RWPE2 (cell line): ENCODE results near the gene CCDC91.

ENCODE experiments used
- ATAC-seq: fragments of 200-7000 bp; cut with Tn5 transposase; 3 replicates; pipeline ENCODE4 v1.9.1; 2021; ENCODE audit warnings: low read depth
- DNase-seq: peaks from one replicate; pipeline ENCODE4 v3.0.0-alpha.2; 2020; ENCODE audit warnings: low spot score
- H3K27ac ChIP-seq: fragments of 450-650 bp; 2 replicates; pipeline ENCODE4 v1.5.1; 2017; ENCODE audit warnings: mild to moderate bottlenecking; ENCODE audit not compliant: poor library complexity, severe bottlenecking
- H3K27me3 ChIP-seq: fragments of 250-450 bp; sonication (Bioruptor Pico); 2 replicates; pipeline ENCODE4 v1.5.1; 2021; ENCODE audit warnings: mild to moderate bottlenecking, moderate library complexity; ENCODE audit not compliant: insufficient read depth, poor library complexity, severe bottlenecking
- H3K36me3 ChIP-seq: fragments of 250-450 bp; sonication (Bioruptor Pico); 2 replicates; pipeline ENCODE4 v1.5.1; 2020; ENCODE audit warnings: low read depth, mild to moderate bottlenecking, moderate library complexity
- H3K4me1 ChIP-seq: fragments of 250-450 bp; sonication (Bioruptor Pico); 2 replicates; pipeline ENCODE4 v1.5.1; 2021; ENCODE audit warnings: mild to moderate bottlenecking, moderate library complexity; ENCODE audit not compliant: insufficient read depth, poor library complexity, severe bottlenecking
- H3K4me3 ChIP-seq: fragments of 250-450 bp; sonication (Bioruptor Pico); 2 replicates; pipeline ENCODE4 v1.5.1; 2021; ENCODE audit warnings: mild to moderate bottlenecking, moderate library complexity; ENCODE audit not compliant: severe bottlenecking
- H3K9me3 ChIP-seq: fragments of 250-450 bp; sonication (Bioruptor Pico); 2 replicates; pipeline ENCODE4 v1.5.1; 2021; ENCODE audit warnings: mild to moderate bottlenecking, moderate library complexity; ENCODE audit not compliant: severe bottlenecking
- TF ChIP-seq, protein P1 (sequence below): fragments of 450-650 bp; IDR thresholded peaks from one replicate; pipeline ENCODE4 v1.5.1; 2017; ENCODE audit warnings: mild to moderate bottlenecking, moderate library complexity; ENCODE audit not compliant: poor library complexity, severe bottlenecking

CCDC91 gene

GRCh38 chr12:28209782-28210181 is 19.5 kb downstream of the CCDC91 start:
- no peak for ATAC-seq
- TF ChIP-seq, protein P1, sequence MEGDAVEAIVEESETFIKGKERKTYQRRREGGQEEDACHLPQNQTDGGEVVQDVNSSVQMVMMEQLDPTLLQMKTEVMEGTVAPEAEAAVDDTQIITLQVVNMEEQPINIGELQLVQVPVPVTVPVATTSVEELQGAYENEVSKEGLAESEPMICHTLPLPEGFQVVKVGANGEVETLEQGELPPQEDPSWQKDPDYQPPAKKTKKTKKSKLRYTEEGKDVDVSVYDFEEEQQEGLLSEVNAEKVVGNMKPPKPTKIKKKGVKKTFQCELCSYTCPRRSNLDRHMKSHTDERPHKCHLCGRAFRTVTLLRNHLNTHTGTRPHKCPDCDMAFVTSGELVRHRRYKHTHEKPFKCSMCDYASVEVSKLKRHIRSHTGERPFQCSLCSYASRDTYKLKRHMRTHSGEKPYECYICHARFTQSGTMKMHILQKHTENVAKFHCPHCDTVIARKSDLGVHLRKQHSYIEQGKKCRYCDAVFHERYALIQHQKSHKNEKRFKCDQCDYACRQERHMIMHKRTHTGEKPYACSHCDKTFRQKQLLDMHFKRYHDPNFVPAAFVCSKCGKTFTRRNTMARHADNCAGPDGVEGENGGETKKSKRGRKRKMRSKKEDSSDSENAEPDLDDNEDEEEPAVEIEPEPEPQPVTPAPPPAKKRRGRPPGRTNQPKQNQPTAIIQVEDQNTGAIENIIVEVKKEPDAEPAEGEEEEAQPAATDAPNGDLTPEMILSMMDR: no peak
- no peaks in the 10 kb centered on the region for H3K4me1 ChIP-seq
- no peak overlapping the region for H3K4me3 ChIP-seq
- no peaks in the 10 kb centered on the region for H3K36me3 ChIP-seq
- no peak for DNase-seq
- no peak overlapping the region for H3K27ac ChIP-seq
- H3K9me3 ChIP-seq: peaks cover 5% of the 10 kb centered on the region
- no peaks in the 10 kb centered on the region for H3K27me3 ChIP-seq

GRCh38 chr12:28212182-28212581 is 21.9 kb downstream of the CCDC91 start:
- no peak for DNase-seq
- H3K27me3 ChIP-seq: no peaks in the 10 kb centered on the region
- no peak overlapping the region for H3K27ac ChIP-seq
- peaks cover 5% of the 10 kb centered on the region for H3K9me3 ChIP-seq
- no peak for ATAC-seq
- H3K36me3 ChIP-seq: no peaks in the 10 kb centered on the region
- no peak overlapping the region for H3K4me3 ChIP-seq
- no peaks in the 10 kb centered on the region for H3K4me1 ChIP-seq
- TF ChIP-seq, protein P1: no peak

DNA sequence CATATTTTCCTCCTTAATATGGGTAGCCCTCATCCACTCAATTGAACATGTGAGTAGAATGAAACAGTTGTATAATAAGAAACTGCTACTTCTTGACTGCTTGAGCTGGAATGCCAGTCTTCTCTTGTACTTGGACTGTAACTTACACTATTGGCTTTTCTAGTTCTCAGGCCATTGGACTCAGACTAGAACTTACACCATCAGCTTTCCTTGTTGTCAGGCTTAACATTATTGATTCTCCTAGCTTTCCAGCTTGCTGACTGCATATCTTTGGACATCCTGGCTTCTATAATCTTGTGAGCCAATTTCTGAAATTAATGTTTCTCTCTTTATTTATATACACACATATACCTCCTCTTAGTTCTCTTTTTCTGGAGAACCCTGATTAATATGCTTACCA is 24.8 kb downstream of the CCDC91 start:
- DNase-seq (no peak), ATAC-seq (no peak)
- H3K27ac ChIP-seq: no peak overlapping the region
- no peaks in the 10 kb centered on the region for H3K27me3 ChIP-seq
- no peaks in the 10 kb centered on the region for H3K36me3 ChIP-seq
- H3K9me3 ChIP-seq: no peaks in the 10 kb centered on the region
- no peak overlapping the region for H3K4me3 ChIP-seq
- H3K4me1 ChIP-seq: no peaks in the 10 kb centered on the region
- TF ChIP-seq, protein P1: no peak

- no peak overlapping the region for H3K27ac ChIP-seq
Measured at GRCh38 chr12:28216016-28216415, 25.8 kb downstream of the CCDC91 start.

DNA sequence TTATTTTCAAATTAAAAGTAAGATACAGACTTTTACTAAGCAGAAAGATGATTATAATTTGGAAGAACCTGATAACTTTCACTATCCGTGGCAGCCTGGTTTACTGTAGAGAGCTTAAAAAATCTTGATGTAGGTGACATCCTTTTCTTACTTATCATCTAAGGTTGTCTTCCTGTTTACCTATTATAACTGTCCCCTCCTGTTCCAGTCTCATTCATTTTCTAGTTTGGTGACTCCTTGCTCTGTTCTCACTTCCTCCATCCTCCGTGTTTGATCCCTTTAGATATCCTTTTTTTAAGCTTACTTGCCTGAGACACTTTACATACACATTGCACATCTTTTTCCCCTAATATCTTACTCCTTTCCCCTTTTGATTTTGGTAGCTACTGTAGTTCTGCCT is 27.5 kb downstream of the CCDC91 start:
- H3K9me3 ChIP-seq: no peaks in the 10 kb centered on the region
- H3K36me3 ChIP-seq: no peaks in the 10 kb centered on the region
- H3K27ac ChIP-seq: no peak overlapping the region
- ATAC-seq: no peak
- TF ChIP-seq, protein P1: no peak
- no peaks in the 10 kb centered on the region for H3K27me3 ChIP-seq
- no peak overlapping the region for H3K4me3 ChIP-seq
- DNase-seq: no peak
- no peaks in the 10 kb centered on the region for H3K4me1 ChIP-seq

More at GRCh38 chr12:28216016-28216415, 25.8 kb downstream of the CCDC91 start:
- H3K9me3 ChIP-seq: no peaks in the 10 kb centered on the region
- no peak overlapping the region for H3K4me3 ChIP-seq
- no peaks in the 10 kb centered on the region for H3K4me1 ChIP-seq
- H3K36me3 ChIP-seq: no peaks in the 10 kb centered on the region
- ATAC-seq (no peak), DNase-seq (no peak)
- H3K27me3 ChIP-seq: no peaks in the 10 kb centered on the region
- TF ChIP-seq, protein P1: no peak
